HL-60/S4 treated with retinoic acid at 250 ng/mL for 4 days and 3 days (cell line): Measurements from ENCODE around the gene CLEC4F.

ENCODE experiments used
- in situ Hi-C: fragments of 300-500 bp; cut with MboI; formaldehyde crosslinking; loops from 2 replicates; pipeline ENCODE4 v1.7.0; 2022; ENCODE audit warnings: low sequenced_read_pairs

Gene CLEC4F

DNA sequence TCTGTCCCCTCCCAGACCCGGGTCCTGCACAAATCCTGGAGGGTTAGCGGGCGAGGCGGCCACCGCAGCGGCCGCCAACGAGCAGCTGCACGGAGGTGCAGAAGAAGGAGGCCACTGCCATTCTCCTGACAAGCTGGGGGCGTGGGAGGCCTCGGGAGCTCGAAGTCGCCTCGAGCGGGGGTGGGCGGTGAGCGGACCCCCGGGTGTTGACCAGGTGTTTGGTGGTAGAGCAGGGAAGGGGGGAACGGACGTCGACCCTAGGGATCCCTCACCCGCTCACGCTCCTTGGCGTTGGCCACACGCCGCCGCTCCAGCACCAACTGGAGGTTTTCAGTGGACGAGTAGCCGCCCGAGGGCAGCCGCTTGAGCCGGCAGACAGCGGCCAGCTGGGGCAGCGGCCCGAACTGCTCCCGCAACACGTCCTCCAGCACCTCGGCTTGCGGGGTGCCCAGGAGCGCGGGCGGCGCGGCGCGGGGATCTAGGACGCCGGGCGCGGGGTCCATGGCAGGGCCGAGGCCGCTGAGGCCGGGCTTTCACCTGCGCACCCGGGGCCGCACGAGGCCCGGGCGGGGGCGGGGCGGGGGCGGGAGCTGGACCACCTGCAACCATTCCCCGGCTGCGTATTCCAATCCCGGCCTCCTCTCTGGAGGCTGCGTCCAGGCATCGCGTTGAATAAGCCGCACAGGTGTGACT is 30.1 kb downstream of the CLEC4F start, which contains the start of gene FIGLA:
TSS of gene FIGLA (minus strand) at position 508 of the 693 bp plus-strand sequence. CDS start at position 503, 5 bp downstream.
- in situ Hi-C loops: no loop called here

DNA sequence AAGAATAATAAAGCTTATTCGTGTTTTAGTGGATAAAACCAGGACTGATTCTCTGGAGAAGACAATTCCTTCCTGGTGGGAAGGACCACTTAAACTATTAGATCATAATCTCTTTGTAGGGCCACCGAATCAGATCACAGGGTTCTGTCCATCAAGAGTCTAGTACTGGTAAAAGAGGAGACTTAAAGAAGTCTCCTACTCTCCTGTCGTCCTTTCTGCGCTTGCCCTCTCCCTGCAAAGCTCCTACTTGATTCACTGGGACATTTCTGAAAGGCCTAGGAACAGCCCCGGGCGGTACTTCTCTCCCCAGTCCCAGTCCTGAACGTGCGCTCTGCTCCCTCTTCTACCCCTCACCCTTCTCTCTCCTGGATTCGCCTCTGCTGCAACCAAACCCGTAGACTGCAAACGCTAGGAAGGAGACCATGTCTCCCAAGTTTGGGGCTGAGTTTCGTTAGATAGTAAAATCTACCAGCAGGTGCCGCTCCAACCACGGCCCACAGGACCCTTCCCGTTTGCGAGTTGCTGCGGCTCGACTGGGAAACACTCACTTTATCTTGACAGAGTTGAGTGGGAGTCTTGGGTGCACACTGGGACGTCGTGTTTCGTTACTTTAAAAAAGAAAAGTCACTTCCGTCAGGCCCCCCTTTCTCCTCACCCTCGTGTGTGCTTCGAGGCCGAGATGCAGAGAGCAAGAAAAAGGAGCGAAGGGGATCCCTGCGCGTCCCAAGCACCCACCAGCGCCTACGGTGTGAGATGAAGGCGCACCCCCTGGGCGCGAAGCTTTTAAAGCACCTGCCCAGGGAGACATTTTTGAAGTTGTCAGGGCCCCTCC is 30.9 kb downstream of the CLEC4F start:
- in situ Hi-C loops: no loop called here

DNA sequence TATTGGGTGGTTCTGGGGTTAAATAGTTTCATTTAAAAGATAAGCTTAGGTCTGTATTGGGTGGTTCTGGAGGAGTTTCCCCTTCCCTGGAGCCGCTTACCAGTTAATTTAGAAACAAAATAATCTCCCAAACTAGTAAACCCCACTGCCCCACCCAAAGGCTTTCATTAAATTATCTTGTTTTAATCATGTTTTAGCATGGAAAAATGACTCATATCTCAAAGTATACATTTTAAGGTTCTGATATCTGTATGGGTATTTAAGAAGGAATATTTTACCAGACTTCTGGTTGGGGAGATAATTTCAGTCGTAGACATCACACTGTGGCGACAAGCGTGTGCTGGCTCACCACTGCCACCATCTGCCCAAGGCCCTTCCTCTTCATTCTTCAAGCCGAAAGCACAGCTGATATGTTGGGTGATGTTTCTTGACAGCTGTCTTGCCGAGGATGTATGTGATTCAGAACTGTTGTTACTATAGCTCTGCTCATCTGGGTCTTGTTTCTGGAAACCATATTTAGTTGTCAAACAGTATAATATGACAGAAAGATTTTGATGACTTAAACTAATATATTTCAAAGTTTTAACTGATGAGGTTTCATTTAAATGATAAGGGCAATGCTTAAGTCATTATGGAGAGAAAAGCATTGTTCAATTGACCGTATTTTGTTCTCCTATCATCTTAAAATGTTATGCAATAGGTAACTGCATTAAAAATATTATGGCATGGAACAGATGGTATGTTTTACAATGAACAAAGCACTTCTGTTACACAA is 35.1 kb downstream of the CLEC4F start:
- in situ Hi-C loops: no loop called here

DNA sequence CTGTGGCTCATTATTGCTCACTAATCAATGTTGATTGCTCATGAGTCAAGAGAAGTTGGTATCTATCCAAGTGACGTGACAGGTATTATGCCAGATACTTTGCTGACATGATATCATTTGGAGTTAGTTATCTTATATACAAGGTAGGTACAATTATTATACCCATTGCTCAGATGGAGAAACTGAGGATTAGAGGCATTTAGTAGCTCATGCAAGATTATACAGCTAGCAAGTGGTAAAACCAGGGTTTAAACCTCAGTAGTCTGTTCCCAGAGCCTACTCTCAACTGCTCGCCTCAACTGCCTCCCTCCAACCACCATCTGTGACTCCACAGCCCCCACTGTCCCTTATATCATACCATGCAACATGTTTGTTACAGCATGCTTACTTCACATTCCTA is 36.1 kb downstream of the CLEC4F start:
- in situ Hi-C loops: no loop called here

DNA sequence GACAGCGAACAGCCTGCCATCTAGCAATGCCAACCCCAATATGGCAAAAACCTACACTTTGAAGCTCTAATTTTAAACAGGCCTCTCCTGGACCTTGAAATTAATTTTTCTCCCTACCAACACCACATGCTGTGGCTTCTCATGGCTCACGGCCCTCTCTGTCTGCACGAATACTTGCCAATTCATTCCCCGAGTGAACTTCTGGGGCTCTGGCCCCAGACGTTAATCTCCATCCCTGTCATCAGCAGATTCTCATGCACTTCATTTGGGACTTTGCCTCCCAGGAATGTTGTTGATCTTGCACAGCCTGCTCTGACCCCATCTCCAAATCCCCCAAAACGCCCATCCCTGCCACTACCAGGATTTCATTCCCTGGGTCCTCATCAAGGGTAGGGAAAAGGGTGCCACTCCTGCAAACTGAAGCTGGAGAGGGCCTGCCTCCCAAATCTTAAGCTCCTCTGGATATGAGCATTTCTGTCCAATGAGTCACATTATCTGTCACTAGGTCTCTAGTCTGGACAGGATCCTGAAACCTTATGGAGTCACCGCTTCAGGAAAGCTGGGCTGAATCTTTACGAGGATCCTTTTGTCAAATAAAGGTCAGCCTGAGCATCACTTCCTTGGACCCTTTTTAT is 40.4 kb downstream of the CLEC4F start:
- in situ Hi-C loops: no loop called here

DNA sequence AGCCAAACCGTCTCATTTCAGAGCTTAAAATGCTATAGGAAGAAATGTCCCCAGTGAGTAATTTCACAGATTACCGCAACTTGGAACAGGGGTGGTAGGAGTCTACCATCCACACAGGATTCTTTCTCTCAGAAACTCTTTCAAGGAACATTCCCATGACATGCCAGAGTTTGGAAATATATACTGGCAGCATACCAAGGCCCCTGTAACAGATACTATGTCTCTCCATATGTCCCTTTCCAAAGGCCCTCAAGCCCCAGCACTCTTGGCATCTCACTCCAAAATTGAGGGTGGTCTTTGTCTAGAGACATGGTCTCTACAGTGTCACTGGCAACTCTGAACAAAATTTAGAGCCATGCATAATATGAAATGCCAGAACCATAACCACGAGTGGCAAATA is 40.9 kb downstream of the CLEC4F start:
- in situ Hi-C loops: no loop called here

DNA sequence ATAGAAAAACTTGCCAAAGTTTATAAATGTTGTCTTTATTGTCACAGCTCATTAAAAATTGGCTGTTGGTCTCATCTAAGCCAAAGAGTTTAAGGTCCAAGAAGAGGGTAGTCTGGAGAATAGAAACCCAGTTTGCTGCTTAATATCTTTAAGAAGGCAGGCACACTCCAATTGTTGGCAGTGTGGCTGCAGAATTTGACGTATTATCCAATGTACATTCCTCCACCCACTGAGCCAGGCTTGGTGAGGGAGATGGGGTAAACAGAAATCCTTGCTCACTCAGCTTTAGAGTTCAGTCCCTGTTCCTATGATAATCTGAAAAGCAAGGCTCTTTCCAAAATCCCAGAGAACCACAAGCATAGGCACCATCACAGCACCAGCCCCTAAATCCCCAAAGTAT is 41.7 kb downstream of the CLEC4F start:
- in situ Hi-C loops: no loop called here

DNA sequence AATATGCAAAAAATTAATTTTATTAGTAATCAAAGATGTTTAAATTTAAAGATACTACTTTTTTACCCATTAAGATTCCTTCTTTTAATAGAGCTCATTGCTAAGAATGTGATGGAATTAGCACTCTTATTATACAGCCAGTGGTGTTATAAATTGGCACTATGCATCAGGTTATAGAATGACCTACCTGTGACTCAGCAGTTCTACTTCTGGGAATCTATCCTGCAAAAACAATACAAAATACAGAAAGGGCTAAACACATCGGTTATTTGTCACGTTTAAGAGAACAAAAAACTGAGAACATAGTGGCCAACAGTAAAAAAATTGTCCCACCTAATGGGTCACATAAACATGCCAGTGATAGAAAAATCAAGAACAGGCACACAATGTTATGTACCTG is 42.9 kb downstream of the CLEC4F start:
- in situ Hi-C loops: no loop called here

DNA sequence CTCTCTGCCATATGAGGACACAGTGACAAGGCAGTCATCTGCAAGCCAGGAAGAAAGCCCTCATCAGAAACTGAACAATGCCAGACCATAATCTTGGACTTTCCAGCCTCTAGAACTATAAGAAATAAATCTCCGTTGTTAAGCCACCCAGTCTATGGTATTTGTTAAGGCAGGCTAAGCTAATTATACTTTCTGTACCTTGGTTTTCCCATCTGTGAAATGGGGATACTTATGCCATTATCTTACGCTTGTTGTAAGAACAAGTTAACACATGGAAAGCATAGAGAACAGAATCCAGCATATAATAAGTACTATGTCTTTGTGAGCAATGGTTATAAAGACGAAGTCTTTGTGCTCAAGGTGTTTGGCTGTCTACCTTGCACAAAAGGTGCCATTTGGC is 44.1 kb downstream of the CLEC4F start:
- in situ Hi-C loops: no loop called here

DNA sequence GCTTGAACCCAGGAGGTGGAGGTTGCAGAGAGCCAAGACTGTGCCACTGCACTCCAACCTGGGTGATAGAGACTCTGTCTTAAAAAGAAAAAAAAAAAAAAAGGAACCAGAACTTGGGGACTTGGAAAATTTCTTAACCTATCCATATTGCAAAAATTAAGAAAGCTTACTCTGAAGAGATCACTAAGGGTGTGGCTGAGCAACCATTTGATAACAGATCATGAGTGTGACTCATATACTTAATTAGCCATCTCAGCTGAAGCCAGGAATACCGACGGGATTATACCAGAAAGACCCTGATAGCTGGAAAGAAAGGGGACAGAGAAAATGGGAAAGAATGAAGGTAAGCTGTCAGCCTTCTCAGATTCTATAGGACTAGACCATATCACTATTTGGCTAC is 45.3 kb downstream of the CLEC4F start:
- in situ Hi-C loops: no loop called here

DNA sequence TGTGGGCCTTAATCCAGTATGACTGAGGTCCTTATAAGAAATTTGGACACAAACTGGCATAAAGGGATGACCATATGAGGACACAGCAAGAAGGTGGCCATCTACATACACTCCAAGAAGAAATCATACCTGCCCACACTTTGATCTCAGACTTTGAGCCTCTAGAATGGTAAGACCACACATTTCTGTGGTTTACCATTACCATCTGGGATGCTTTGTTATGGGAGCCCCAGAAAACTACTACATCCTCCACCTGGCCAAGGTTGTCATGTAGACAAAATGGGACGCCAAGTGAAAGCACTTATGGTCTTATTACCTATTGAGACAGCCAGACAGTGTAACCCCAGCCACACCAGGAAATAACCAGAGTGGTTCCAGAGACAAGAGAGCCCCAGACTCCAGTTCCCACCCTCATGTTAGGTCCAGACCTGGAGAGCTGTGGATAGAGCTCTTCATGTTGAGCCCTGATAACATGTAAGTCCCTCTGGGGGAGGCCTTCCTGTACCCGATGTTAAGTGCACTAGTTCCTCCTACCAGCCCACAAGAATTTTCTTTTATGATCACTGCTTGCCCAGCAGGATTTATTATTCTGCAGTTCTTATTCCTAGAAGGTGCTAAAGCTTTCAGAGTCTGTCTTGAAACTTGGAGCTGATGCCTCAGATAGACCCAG is 47.8 kb downstream of the CLEC4F start:
- in situ Hi-C loops: no loop called here

DNA sequence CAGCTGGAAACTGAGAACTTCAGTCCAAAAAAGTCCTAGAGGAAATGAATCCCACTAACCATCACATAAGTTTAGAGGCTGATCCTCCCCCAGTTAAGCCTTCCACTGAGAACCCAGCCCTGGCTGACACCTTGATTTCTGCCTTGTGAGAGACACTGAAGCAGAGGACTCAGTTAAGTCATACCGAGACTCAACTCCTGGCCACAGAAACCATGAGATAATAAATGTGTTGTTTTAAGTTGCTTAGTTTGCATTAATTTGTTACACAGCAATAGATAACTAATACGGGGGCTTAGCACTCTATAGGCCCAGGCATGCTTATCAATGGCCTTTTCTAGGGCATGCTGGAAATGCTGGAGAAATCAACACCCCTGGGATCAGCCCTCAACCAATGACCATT is 49.0 kb downstream of the CLEC4F start:
- in situ Hi-C loops: no loop called here

DNA sequence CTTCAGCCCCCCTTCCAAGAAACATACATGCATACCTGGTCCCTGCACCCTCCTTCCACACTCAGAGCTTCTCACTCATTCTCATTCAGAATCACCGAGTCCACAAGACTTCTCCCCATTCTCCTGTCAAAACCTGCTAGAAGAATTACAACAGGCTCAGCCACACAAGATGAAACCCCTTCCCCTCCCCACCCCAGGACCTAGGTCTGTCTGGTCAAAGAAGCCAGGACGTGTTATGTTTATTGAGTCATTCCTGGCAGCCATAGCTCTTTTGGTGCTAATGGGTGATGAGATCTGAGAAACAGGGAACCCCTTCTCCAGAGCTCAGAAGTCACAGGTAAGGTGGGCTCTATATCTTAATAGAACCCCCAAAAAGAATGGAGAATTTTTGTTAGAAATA is 50.9 kb downstream of the CLEC4F start:
- in situ Hi-C loops: no loop called here

DNA sequence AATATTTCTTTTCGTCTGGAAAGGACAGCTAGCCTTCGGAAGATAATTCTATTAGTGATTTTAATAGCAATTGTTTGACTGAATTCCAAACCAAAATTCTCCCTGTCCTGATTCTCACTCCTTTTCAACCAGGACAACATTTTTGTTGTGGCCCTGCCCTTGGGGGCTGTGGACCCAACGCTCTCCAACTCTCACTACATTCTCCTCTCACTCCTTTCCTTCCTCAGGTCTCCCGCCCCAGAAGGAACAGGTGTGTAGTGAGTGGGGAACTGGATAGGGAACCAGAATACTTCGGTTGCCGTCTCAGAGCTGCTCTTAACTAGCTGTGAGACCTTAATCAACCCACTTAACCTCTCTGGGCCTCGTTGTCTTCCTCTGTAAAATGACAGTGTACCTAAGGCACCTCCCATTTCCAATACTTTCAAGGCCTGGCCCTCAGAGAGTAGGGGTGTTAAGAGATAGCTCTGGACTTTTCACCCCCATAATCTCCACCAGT is 51.8 kb downstream of the CLEC4F start:
- in situ Hi-C loops: no loop called here

DNA sequence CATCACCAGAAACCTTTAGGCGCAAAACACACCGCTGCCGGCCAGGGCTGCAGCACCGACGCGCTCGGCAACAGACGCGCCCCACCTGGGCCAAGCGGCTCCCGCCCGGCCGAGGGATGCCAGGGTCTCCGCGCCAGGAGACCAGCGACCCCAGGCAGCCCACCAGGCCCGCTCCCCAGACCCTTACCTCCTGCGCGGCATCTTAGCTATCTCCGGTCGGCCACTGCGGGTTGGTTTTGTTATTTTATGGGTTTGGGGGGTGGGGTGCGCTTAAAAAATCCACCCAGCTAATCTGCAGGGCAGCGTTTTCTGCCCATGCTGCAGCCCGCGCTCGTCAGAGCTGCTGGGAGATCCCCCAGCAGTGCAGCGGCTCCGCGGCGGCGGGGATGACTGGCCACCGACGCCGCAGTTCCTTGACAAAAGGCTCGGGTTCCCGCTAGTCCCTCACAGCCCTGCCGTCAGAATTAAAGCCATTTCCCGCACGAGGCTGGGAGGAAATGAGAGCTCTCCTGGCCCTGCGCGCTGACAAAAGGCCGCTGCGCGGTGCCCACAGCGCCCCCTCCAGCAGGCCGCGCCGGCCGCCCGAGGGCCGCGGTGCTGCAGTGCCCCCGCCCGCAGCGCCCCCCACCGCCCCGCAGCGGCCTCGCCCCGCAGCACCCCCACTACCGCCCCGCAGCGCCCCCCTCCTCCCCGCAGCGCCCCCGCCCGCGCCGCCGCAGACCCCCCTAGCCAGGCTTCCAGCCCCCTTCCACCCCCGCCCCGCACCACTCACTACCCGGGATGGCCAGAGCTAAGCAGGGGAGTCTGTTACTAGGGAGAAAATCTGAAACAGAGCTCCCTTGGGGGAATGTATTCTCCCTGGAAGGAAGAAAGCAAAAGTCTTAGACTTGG is 52.5 kb downstream of the CLEC4F start, which contains the start of gene ADD2:
TSS of gene ADD2 (minus strand) at position 502 of the 891 bp plus-strand sequence. CDS start 61,792 bp downstream, outside the sequence.
- in situ Hi-C loops: no loop called here

DNA sequence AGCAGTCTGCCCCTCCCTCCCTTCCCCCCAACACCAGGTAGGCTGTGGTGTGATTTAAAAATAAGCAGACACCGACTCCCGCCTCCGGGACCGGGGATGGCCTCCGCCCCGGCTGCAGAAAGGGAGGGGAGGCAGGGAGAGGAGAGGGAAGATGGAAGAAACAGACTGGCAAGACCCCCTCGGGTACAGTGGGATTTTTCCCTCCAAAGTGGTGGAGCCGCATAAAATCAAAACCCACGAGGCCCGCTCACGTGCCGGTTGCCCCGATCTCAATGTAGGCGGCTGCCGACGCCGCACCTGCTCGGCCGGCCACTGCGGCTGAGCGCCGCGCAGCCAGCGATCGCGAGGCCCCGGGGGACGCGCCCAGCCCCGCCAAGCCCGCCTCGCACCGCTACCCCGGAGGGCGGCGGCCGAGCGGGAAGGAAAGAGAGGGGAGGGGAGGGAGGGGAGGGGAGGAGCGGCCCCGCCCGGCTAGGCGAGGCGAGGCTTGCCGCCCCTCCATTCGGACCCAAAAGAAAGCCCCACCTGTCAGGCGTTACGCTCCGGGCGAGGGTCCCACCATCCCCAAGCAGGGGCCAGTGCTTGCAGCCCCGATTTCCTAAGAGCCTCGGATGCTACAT is 53.2 kb downstream of the CLEC4F start:
- in situ Hi-C loops: no loop called here

DNA sequence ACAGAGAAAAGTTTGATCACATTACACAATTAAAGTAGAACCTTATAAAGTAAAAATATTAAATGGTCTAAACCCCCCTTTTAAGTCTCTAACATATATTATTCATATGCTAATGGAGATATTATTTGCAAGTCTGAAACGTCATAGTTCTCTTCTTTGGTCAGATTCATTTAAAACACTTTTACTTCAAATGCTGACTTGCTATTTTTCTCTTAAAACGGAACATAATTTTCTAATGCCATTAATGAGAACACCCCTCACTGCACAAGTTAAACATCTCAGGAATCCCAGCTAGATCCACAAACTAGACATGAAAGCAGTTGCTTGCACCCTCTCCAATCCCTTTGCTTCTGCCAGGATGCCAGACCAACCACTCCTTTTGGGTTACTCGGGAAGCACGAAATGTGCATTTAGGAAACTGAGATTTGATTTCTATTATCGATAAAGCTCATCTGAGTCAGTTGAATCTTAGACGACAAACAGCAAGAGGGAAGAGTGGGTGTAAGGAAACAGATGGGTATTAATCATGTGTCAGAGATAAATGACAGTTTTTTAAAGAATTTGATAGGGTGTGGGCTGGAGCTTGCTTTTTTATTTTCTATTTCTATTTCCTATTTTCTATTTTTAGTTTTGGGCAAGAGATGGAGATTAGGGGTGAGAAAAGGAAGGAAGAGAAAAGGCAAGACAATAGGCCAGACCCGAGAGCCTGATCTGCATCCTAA is 53.9 kb downstream of the CLEC4F start:
- in situ Hi-C loops: no loop called here

DNA sequence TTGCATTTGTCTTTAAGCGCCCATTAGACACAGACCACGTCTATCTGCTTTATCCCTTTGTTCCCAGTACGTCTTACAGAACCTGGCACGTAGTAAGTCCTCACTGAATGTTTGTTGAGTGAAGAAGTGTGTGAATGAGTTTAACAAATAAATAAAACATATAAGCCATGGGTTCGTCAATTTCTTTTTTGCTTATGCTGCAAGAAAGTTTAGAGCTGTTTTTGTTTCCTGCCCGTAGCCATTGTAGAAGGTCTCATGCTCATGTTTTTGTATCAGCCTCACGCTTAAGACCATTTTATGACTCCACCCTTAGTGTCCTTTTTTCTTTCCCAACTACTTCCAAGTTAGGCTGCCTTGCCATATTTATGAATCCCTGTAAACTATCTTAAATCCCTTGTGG is 54.9 kb downstream of the CLEC4F start:
- in situ Hi-C loops: no loop called here
